ENCODE results near the gene ZYX. TPM values are rescaled to one million over a fixed set of nuclear protein-coding genes. Genes with fewer than 3 reads are reported as not detected.

Gene ZYX
- polyA plus RNA-seq, 1 of the 3 experiments (the other 2 are of a cell fraction) = 271 TPM

GRCh38 chr7:143352531-143353002 lies 28.6 kb upstream of the ZYX start:
- H3F3A ChIP-seq (replicated peaks; ENCODE audit: insufficient read depth) = no peaks in the 10 kb centered on the region
- no peaks in the 10 kb centered on the region for H3K4me1 ChIP-seq (ENCODE audit: control insufficient read depth in 1 of 2, insufficient read depth in 2 of 2, low read depth in 1 of 2, low read length in 1 of 2)
- H3K9me2 ChIP-seq = no peaks in the 10 kb centered on the region
- H4K20me1 ChIP-seq (ENCODE audit: insufficient read depth) = no peaks in the 10 kb centered on the region
- H3K36me3 ChIP-seq (replicated peaks in 1 of 2; ENCODE audit: control insufficient read depth in 1 of 2, insufficient read depth in 2 of 2, low read length in 1 of 2) = peaks cover 0 to 14% of the 10 kb centered on the region in 2 experiments
- no peak overlapping the region for H3K4me3 ChIP-seq (ENCODE audit: low read depth in 2 of 2, low read length in 1 of 2)
- no peak overlapping the region for H3K4me2 ChIP-seq
- DNase-seq = no peak
- WGBS (ENCODE audit: low lambda C conversion rate) = 77% methylated on average over 11 of the region's 11 CpGs
- no peaks in the 10 kb centered on the region for H3K27me3 ChIP-seq (ENCODE audit: insufficient read depth)
- H3K9me3 ChIP-seq = no peaks in the 10 kb centered on the region
- POLR2A ChIA-PET = no interaction called here
- H2AFZ ChIP-seq (ENCODE audit: low read depth) = no peak overlapping the region
- CTCF ChIA-PET = no interaction called here
- TF ChIP-seq GATA2 (CRISPR knock-in tag; IDR thresholded peaks at IDR 0.05) (no peak), TEAD4 (IDR thresholded peaks at IDR 0.05; ENCODE audit: borderline replicate concordance, insufficient read depth) (no peak), IRF3 (IDR thresholded peaks at IDR 0.05; ENCODE audit: low read depth, low read length) (no peak), MXI1 (IDR thresholded peaks at IDR 0.05; ENCODE audit: low read depth, low read length) (no peak), NRF1 (IDR thresholded peaks at IDR 0.05; ENCODE audit: low read depth, low read length) (no peak), SIN3A (IDR thresholded peaks at IDR 0.05; ENCODE audit: borderline replicate concordance, low read depth, low read length) (no peak), REST (IDR thresholded peaks at IDR 0.05; ENCODE audit: low read depth, low read length) (no peak), MEF2A (IDR thresholded peaks at IDR 0.05; ENCODE audit: borderline replicate concordance, low read depth) (no peak), EP300 (IDR thresholded peaks at IDR 0.05; ENCODE audit: borderline replicate concordance in 1 of 2, low read depth in 1 of 2, low read length in 1 of 2) (no peak), MAX (IDR thresholded peaks at IDR 0.05; ENCODE audit: low read depth) (no peak), TCF12 (IDR thresholded peaks at IDR 0.05) (no peak)
- H3K27ac ChIP-seq (ENCODE audit: low read depth in 2 of 2, low read length in 1 of 2) = no peak overlapping the region
- H3K9ac ChIP-seq = no peak overlapping the region
- H3K79me2 ChIP-seq (ENCODE audit: insufficient read depth) = no peaks in the 10 kb centered on the region

- 80% methylated on average over 8 of the region's 8 CpGs for WGBS (ENCODE audit: low lambda C conversion rate)
- no peaks in the 10 kb centered on the region for H4K20me1 ChIP-seq (ENCODE audit: insufficient read depth)
- TF ChIP-seq NRF1 (IDR thresholded peaks at IDR 0.05; ENCODE audit: low read depth, low read length) = no peak
- TF ChIP-seq RFX5 (IDR thresholded peaks at IDR 0.05; ENCODE audit: low read length) = no peak
- TF ChIP-seq EP300 (IDR thresholded peaks at IDR 0.05; ENCODE audit: borderline replicate concordance in 1 of 2, low read depth in 1 of 2, low read length in 1 of 2) = no peak
- TF ChIP-seq USF2 (IDR thresholded peaks at IDR 0.05; ENCODE audit: borderline replicate concordance, low read depth, low read length) = no peak
- no peak for TF ChIP-seq RAD21 (IDR thresholded peaks at IDR 0.05; ENCODE audit: low read length)
- TF ChIP-seq JUND (IDR thresholded peaks at IDR 0.05) = no peak
- TF ChIP-seq TAF1 (IDR thresholded peaks at IDR 0.05; ENCODE audit: borderline replicate concordance, low read depth, low read length) = no peak
- no peak for TF ChIP-seq MAX (IDR thresholded peaks at IDR 0.05; ENCODE audit: low read depth)
- TF ChIP-seq MXI1 (IDR thresholded peaks at IDR 0.05; ENCODE audit: low read depth, low read length) = no peak
- no peak for TF ChIP-seq CHD2 (IDR thresholded peaks at IDR 0.05; ENCODE audit: low read length, partially characterized antibody)
- no peak for TF ChIP-seq PBX3 (IDR thresholded peaks at IDR 0.05)
- TF ChIP-seq MEF2A (IDR thresholded peaks at IDR 0.05; ENCODE audit: borderline replicate concordance, low read depth) = no peak
- no peak for TF ChIP-seq ELF1 (IDR thresholded peaks at IDR 0.05)
- TF ChIP-seq SMC3 (IDR thresholded peaks at IDR 0.05; ENCODE audit: low read depth, low read length) = no peak
These were observed 26.8 kb upstream of the ZYX start for GRCh38 chr7:143354376-143354775.

More at GRCh38 chr7:143354376-143354775, 26.8 kb upstream of the ZYX start:
- ChIA-PET POLR2A (no interaction called here), CTCF (no interaction called here)
- peaks cover 0 to 27% of the 10 kb centered on the region in 2 experiments for H3K36me3 ChIP-seq (replicated peaks in 1 of 2; ENCODE audit: control insufficient read depth in 1 of 2, insufficient read depth in 2 of 2, low read length in 1 of 2)
- no peak overlapping the region for H3K27ac ChIP-seq (ENCODE audit: low read depth in 2 of 2, low read length in 1 of 2)
- no peaks in the 10 kb centered on the region for H3K4me1 ChIP-seq (ENCODE audit: control insufficient read depth in 1 of 2, insufficient read depth in 2 of 2, low read depth in 1 of 2, low read length in 1 of 2)
- no peaks in the 10 kb centered on the region for H3K27me3 ChIP-seq (ENCODE audit: insufficient read depth)
- H3K4me2 ChIP-seq = no peak overlapping the region
- no peaks in the 10 kb centered on the region for H3F3A ChIP-seq (replicated peaks; ENCODE audit: insufficient read depth)
- no peaks in the 10 kb centered on the region for H3K9me3 ChIP-seq
- DNase-seq = no peak
- no peaks in the 10 kb centered on the region for H3K79me2 ChIP-seq (ENCODE audit: insufficient read depth)
- H3K4me3 ChIP-seq (ENCODE audit: low read depth in 2 of 2, low read length in 1 of 2) = no peak overlapping the region
- no peak overlapping the region for H3K9ac ChIP-seq
- H3K9me2 ChIP-seq = no peaks in the 10 kb centered on the region
- H2AFZ ChIP-seq (ENCODE audit: low read depth) = no peak overlapping the region
